GM23248 (cell line): ENCODE data around the gene NTPCR. TPM values are rescaled to one million over a fixed set of nuclear protein-coding genes. Genes with fewer than 3 reads are reported as not detected.

Experiments used
- DNase-seq: peaks from one replicate; pipeline ENCODE4 v3.0.0-alpha.2; 2015
- H2AFZ ChIP-seq: fragments of 200-600 bp; sonication (generic); 2 replicates; pipeline ENCODE4 v1.6.1; 2016; ENCODE audit warnings: antibody characterized with exemption
- H3F3A ChIP-seq: fragments of 200-600 bp; sonication (generic); 2 replicates; pipeline ENCODE4 v1.6.1; 2016; ENCODE audit warnings: mild to moderate bottlenecking, antibody characterized with exemption, mixed run types; ENCODE audit not compliant: insufficient read depth
- H3K27ac ChIP-seq: fragments of 200-600 bp; sonication (generic); 2 replicates; pipeline ENCODE4 v1.5.1; 2016; ENCODE audit warnings: mild to moderate bottlenecking
- H3K27me3 ChIP-seq: fragments of 200-600 bp; sonication (generic); replicated peaks from 2 replicates; pipeline ENCODE4 v1.6.1; 2016; ENCODE audit warnings: mild to moderate bottlenecking; ENCODE audit not compliant: insufficient read depth
- H3K36me3 ChIP-seq: fragments of 200-600 bp; sonication (generic); 2 replicates; pipeline ENCODE4 v1.6.1; 2016; ENCODE audit warnings: low read depth, mild to moderate bottlenecking
- H3K4me1 ChIP-seq: fragments of 200-600 bp; sonication (generic); 2 replicates; pipeline ENCODE4 v1.6.1; 2016; ENCODE audit warnings: mild to moderate bottlenecking; ENCODE audit not compliant: insufficient read depth
- H3K4me2 ChIP-seq: fragments of 200-600 bp; sonication (generic); one replicate; pipeline ENCODE4 v1.6.1; 2016; ENCODE audit warnings: mild to moderate bottlenecking; ENCODE audit not compliant: unreplicated experiment
- H3K4me3 ChIP-seq: fragments of 200-600 bp; sonication (generic); 2 replicates; pipeline ENCODE4 v1.5.1; 2016; ENCODE audit warnings: mild to moderate bottlenecking
- H3K79me2 ChIP-seq: fragments of 200-600 bp; sonication (generic); 2 replicates; pipeline ENCODE4 v1.6.1; 2016; ENCODE audit warnings: mild to moderate bottlenecking; ENCODE audit not compliant: insufficient read depth
- H3K9ac ChIP-seq: fragments of 200-600 bp; sonication (generic); 2 replicates; pipeline ENCODE4 v1.6.1; 2016; ENCODE audit warnings: mild to moderate bottlenecking
- H3K9me2 ChIP-seq: fragments of 200-600 bp; sonication (generic); 2 replicates; pipeline ENCODE4 v1.6.1; 2016; ENCODE audit warnings: mixed run types, mild to moderate bottlenecking, moderate library complexity; ENCODE audit not compliant: insufficient read depth
- H3K9me3 ChIP-seq: fragments of 200-600 bp; sonication (generic); one replicate; pipeline ENCODE4 v1.6.1; 2017; ENCODE audit warnings: low read depth
- H4K20me1 ChIP-seq: fragments of 200-600 bp; sonication (generic); 2 replicates; pipeline ENCODE4 v1.6.0; 2016; ENCODE audit not compliant: insufficient read depth
- EZH2 ChIP-seq: fragments of 200-600 bp; sonication (generic); IDR thresholded peaks from 2 replicates; pipeline ENCODE4 v1.6.1; 2018; ENCODE audit warnings: antibody characterized with exemption, mild to moderate bottlenecking; ENCODE audit not compliant: insufficient read depth, poor library complexity, severe bottlenecking
- EZH2phosphoT487 ChIP-seq: fragments of 200-600 bp; sonication (generic); IDR thresholded peaks from 2 replicates; pipeline ENCODE4 v1.6.1; 2018; ENCODE audit warnings: antibody characterized with exemption, moderate library complexity, mild to moderate bottlenecking, low read depth; ENCODE audit not compliant: insufficient read depth
- WGBS, 2 experiments: methylation state at CpG; one replicate each; pipeline ENCODE4 v1.1.6; 2015 to 2017; ENCODE audit warnings: low lambda C conversion rate in 2 of 2, low coverage in 1 of 2; ENCODE audit errors: missing lambda C conversion rate in 2 of 2; 5-methylcytosine and 5-hydroxymethylcytosine counted together
- in situ Hi-C: fragments of 300-500 bp; cut with MboI; formaldehyde crosslinking; loops from 2 replicates; pipeline ENCODE4 v1.15.0; 2020
- polyA plus RNA-seq: library from polyadenylated mRNA; unstranded; fragments of >200 nt; fragmentation: Nextera tagmentation; extraction: Ambion mirVana; gene quantifications from 2 replicates; pipeline ENCODE4 v1.2.1, GENCODE V29; 2016
- total RNA-seq: library from RNA; depleted of rRNA; stranded (reverse); fragments of >200 nt; shearing (Covaris generic); gene quantifications from 2 replicates; pipeline ENCODE4 v1.2.3, GENCODE V29; 2014; rRNA removed

Gene NTPCR
- total RNA-seq (23.8 and 47.0 TPM in 2 replicates), polyA plus RNA-seq (67.2 and 67.7 TPM in 2 replicates)

GRCh38 chr1:232950197-232951176 lies at the start of gene NTPCR:
Gene NTPCR (plus strand): TSS chr1:232950611. CDS start chr1:232950711, 100 bp downstream.
- Histone ChIP-seq H2AFZ (peak within 1 kb of the TSS; percentile 87), H4K20me1 (no peaks in the 10 kb centered on the region), H3K36me3 (no peaks in the 10 kb centered on the region), H3K27me3 (no peaks in the 10 kb centered on the region), H3F3A (0 out of 2 replicates have a peak, but pooled peaks cover 9% of the 10 kb centered on the region), H3K9me3 (no peaks in the 10 kb centered on the region), H3K4me3 (peak within 1 kb of the TSS; percentile 92), H3K9me2 (no peaks in the 10 kb centered on the region), H3K9ac (peak within 1 kb of the TSS; percentile 81), H3K4me1 (peaks cover 21% of the 10 kb centered on the region), H3K27ac (peak within 1 kb of the TSS; percentile 52), H3K79me2 (peaks cover 26% of the 10 kb centered on the region), H3K4me2 (peak within 1 kb of the TSS; percentile 74)
- no peak for TF ChIP-seq EZH2phosphoT487
- TF ChIP-seq EZH2, result no peak
- 1 to 2% methylated on average over 33 to 54 of the region's 56 CpGs for WGBS, 2 experiments
- in situ Hi-C loops, result loop anchor here (10.0 kb wide), 1 partner anchor 316 kb away; the partner anchor contains the start of gene SIPA1L2
- DNase-seq, result peak; percentile 98

GRCh38 chr1:232900818-232901217 lies 49.6 kb upstream of the NTPCR start:
- in situ Hi-C loops, result no loop called here
- no peak for TF ChIP-seq EZH2phosphoT487
- no peak for TF ChIP-seq EZH2
- Histone ChIP-seq H3K36me3 (no peaks in the 10 kb centered on the region), H3F3A (no peaks in the 10 kb centered on the region), H3K4me3 (no peak overlapping the region), H3K27me3 (no peaks in the 10 kb centered on the region), H4K20me1 (no peaks in the 10 kb centered on the region), H3K27ac (no peak overlapping the region), H3K4me2 (no peak overlapping the region), H3K9me3 (no peaks in the 10 kb centered on the region), H3K9me2 (no peaks in the 10 kb centered on the region), H3K79me2 (no peaks in the 10 kb centered on the region), H2AFZ (no peak overlapping the region), H3K4me1 (peaks cover 5% of the 10 kb centered on the region; the same call in 1 of the 2 replicates), H3K9ac (no peak overlapping the region)
- WGBS, 2 experiments, result 79 to 83% methylated on average over 10 of the region's 10 CpGs
- no peak for DNase-seq

- no peaks in the 10 kb centered on the region for H3K9me3 ChIP-seq
- no peaks in the 10 kb centered on the region for H3K36me3 ChIP-seq
- no peaks in the 10 kb centered on the region for H3K27me3 ChIP-seq
- H3K27ac ChIP-seq, result no peak overlapping the region
- no peak for TF ChIP-seq EZH2
- TF ChIP-seq EZH2phosphoT487, result no peak
- DNase-seq, result no peak
- H3K4me1 ChIP-seq, result peaks cover 5% of the 10 kb centered on the region; the same call in 1 of the 2 replicates
- H2AFZ ChIP-seq, result no peak overlapping the region
- no peaks in the 10 kb centered on the region for H4K20me1 ChIP-seq
- H3K4me3 ChIP-seq, result no peak overlapping the region
- H3K9ac ChIP-seq, result no peak overlapping the region
- H3F3A ChIP-seq, result no peaks in the 10 kb centered on the region
- no peaks in the 10 kb centered on the region for H3K9me2 ChIP-seq
- 76 to 79% methylated on average over 4 of the region's 4 CpGs for WGBS, 2 experiments
- H3K4me2 ChIP-seq, result no peak overlapping the region
- H3K79me2 ChIP-seq, result no peaks in the 10 kb centered on the region
- in situ Hi-C loops, result no loop called here
Observed at GRCh38 chr1:232901255-232901654, 49.2 kb upstream of the NTPCR start.

GRCh38 chr1:232902774-232903350 lies 47.5 kb upstream of the NTPCR start:
- Histone ChIP-seq H3K27me3 (no peaks in the 10 kb centered on the region), H3K36me3 (no peaks in the 10 kb centered on the region), H3F3A (no peaks in the 10 kb centered on the region), H4K20me1 (no peaks in the 10 kb centered on the region), H2AFZ (no peak overlapping the region), H3K4me1 (peaks cover 5% of the 10 kb centered on the region; the same call in 1 of the 2 replicates), H3K9me2 (no peaks in the 10 kb centered on the region), H3K79me2 (no peaks in the 10 kb centered on the region), H3K27ac (no peak overlapping the region), H3K9ac (no peak overlapping the region), H3K4me2 (no peak overlapping the region), H3K4me3 (no peak overlapping the region), H3K9me3 (no peaks in the 10 kb centered on the region)
- in situ Hi-C loops, result no loop called here
- TF ChIP-seq EZH2phosphoT487 (no peak), EZH2 (no peak)
- WGBS, 2 experiments, result 54 to 61% methylated on average over 4 of the region's 4 CpGs
- DNase-seq, result no peak
